HG03103 (cell line): ENCODE measurements around the gene TNFRSF21.
"Not testable (repeated sequence)": the region's sequence is repeated elsewhere in the genome, so short reads cannot be mapped to it uniquely, and the experiment has no call there.

Experiments
- ATAC-seq: cut with Tn5 transposase; IDR thresholded peaks from one replicate; pipeline ENCODE4 v1.9.1; 2021; ENCODE audit warnings: low read depth; ENCODE audit not compliant: unreplicated experiment

The TNFRSF21 gene

GRCh38 chr6:47323887-47324286 is 14.2 kb upstream of the TNFRSF21 start:
- ATAC-seq, result no peak

- ATAC-seq, result no peak
Measured at GRCh38 chr6:47323321-47323720, 13.6 kb upstream of the TNFRSF21 start.

GRCh38 chr6:47321577-47321976 is 11.9 kb upstream of the TNFRSF21 start:
- no peak for ATAC-seq

- ATAC-seq, result no peak
Measured at GRCh38 chr6:47319867-47320266, 10.2 kb upstream of the TNFRSF21 start.

- no peak for ATAC-seq
Measured at GRCh38 chr6:47319382-47319781, 9.7 kb upstream of the TNFRSF21 start.

GRCh38 chr6:47318236-47318989 is 8.7 kb upstream of the TNFRSF21 start:
- no peak for ATAC-seq

GRCh38 chr6:47315181-47315580 is 5.5 kb upstream of the TNFRSF21 start:
- ATAC-seq, result not testable (repeated sequence)

GRCh38 chr6:47310131-47310480 is 401 bp upstream of the TNFRSF21 start:
- ATAC-seq, result peak; percentile 3

GRCh38 chr6:47308552-47309290 is 984 bp downstream of the TNFRSF21 start:
- no peak for ATAC-seq

GRCh38 chr6:47308198-47308517 is 1.5 kb downstream of the TNFRSF21 start:
- ATAC-seq, result no peak

- ATAC-seq, result no peak
Measured at GRCh38 chr6:47307362-47308197, 2.1 kb downstream of the TNFRSF21 start.

- ATAC-seq, result no peak
Measured at GRCh38 chr6:47306887-47307286, 2.8 kb downstream of the TNFRSF21 start.

GRCh38 chr6:47303861-47304260 is 5.8 kb downstream of the TNFRSF21 start:
- no peak for ATAC-seq

GRCh38 chr6:47303342-47303741 is 6.4 kb downstream of the TNFRSF21 start:
- ATAC-seq, result no peak

GRCh38 chr6:47302043-47302442 is 7.7 kb downstream of the TNFRSF21 start:
- ATAC-seq, result no peak

- no peak for ATAC-seq
Measured at GRCh38 chr6:47301441-47301840, 8.3 kb downstream of the TNFRSF21 start.

GRCh38 chr6:47300417-47300816 is 9.3 kb downstream of the TNFRSF21 start:
- ATAC-seq, result no peak

- ATAC-seq, result no peak
Measured at GRCh38 chr6:47299965-47300364, 9.7 kb downstream of the TNFRSF21 start.

- ATAC-seq, result no peak
Measured at GRCh38 chr6:47298475-47298874, 11.2 kb downstream of the TNFRSF21 start.

GRCh38 chr6:47294990-47295389 is 14.7 kb downstream of the TNFRSF21 start:
- no peak for ATAC-seq

- no peak for ATAC-seq
Measured at GRCh38 chr6:47292944-47293343, 16.8 kb downstream of the TNFRSF21 start.
